Immature natural killer cell (primary cell): Measurements from ENCODE around the gene SHC2. TPM values are rescaled to one million over a fixed set of nuclear protein-coding genes. Genes with fewer than 3 reads are reported as not detected.

ENCODE experiments used
- DNase-seq, 3 donors: peaks; one replicate each; pipeline ENCODE4 v3.0.0; 2022; ENCODE audit warnings: mixed read lengths in 1 of 3
- H3K27ac Mint-ChIP-seq, 6 donors: one replicate each; pipeline ENCODE4 v1.8.0; 2020; ENCODE audit warnings: mixed read lengths in 6 of 6, mild to moderate bottlenecking in 5 of 6, inconsistent platforms in 4 of 6, moderate library complexity in 3 of 6
- H3K27me3 Mint-ChIP-seq, 3 donors: one replicate each; pipeline ENCODE4 v1.8.0; 2020 to 2021; ENCODE audit warnings: low read depth in 3 of 3, mild to moderate bottlenecking in 3 of 3, mixed read lengths in 3 of 3, moderate library complexity in 3 of 3, inconsistent platforms in 1 of 3
- H3K36me3 Mint-ChIP-seq, 3 donors: one replicate each; pipeline ENCODE4 v1.8.0; 2020; ENCODE audit warnings: mixed read lengths in 3 of 3, inconsistent platforms in 2 of 3, mild to moderate bottlenecking in 2 of 3
- H3K4me1 Mint-ChIP-seq, 2 donors: one replicate each; pipeline ENCODE4 v1.8.0; 2020; ENCODE audit warnings: inconsistent platforms in 2 of 2, mild to moderate bottlenecking in 2 of 2, mixed read lengths in 2 of 2, moderate library complexity in 1 of 2
- H3K4me3 Mint-ChIP-seq, 5 donors: one replicate each; pipeline ENCODE4 v1.8.0; 2020; ENCODE audit warnings: mild to moderate bottlenecking in 5 of 5, mixed read lengths in 5 of 5, inconsistent platforms in 3 of 5, moderate library complexity in 3 of 5
- H3K9me3 Mint-ChIP-seq, 6 donors: one replicate each; pipeline ENCODE4 v1.8.0; 2020; ENCODE audit warnings: mild to moderate bottlenecking in 6 of 6, mixed read lengths in 6 of 6, inconsistent platforms in 4 of 6, moderate library complexity in 3 of 6
- polyA plus RNA-seq, 3 donors: library from polyadenylated mRNA; unstranded; fragments of 300-500 nt; fragmentation: Illumina TruSeq; gene quantifications; one replicate each; pipeline ENCODE4 v1.2.3, GENCODE V29; 2021

Gene SHC2
- polyA plus RNA-seq, 3 donors from 2014 or later = not detected

GRCh38 chr19:379796-380195, 81.0 kb downstream of the SHC2 start:
- Mint-ChIP-seq H3K27ac (no peak overlapping the region), H3K27me3 (peaks cover 6 to 20% (median 15%) of the 10 kb centered on the region in 3 donors), H3K36me3 (no peaks in the 10 kb centered on the region), H3K4me3 (no peak overlapping the region), H3K9me3 (peaks cover 0 to 2% (median 0%) of the 10 kb centered on the region in 6 donors), H3K4me1 (peaks cover 0 to 1% of the 10 kb centered on the region in 2 donors)
- no peak for DNase-seq

- DNase-seq = no peak
- Mint-ChIP-seq H3K27ac (no peak overlapping the region), H3K9me3 (peaks cover 0 to 2% (median 0%) of the 10 kb centered on the region in 6 donors), H3K36me3 (no peaks in the 10 kb centered on the region), H3K4me3 (no peak overlapping the region), H3K4me1 (peaks cover 0 to 1% of the 10 kb centered on the region in 2 donors), H3K27me3 (peaks cover 4 to 12% (median 10%) of the 10 kb centered on the region in 3 donors)
Measured at GRCh38 chr19:378706-379105, 82.1 kb downstream of the SHC2 start.

GRCh38 chr19:377801-378581, 82.8 kb downstream of the SHC2 start:
- H3K4me3 Mint-ChIP-seq = no peak overlapping the region
- H3K9me3 Mint-ChIP-seq = peaks cover 0 to 2% (median 0%) of the 10 kb centered on the region in 6 donors
- no peaks in the 10 kb centered on the region for H3K36me3 Mint-ChIP-seq
- peaks cover 4 to 7% (median 5%) of the 10 kb centered on the region in 3 donors for H3K27me3 Mint-ChIP-seq
- no peak overlapping the region for H3K27ac Mint-ChIP-seq
- DNase-seq = no peak
- peaks cover 0 to 1% of the 10 kb centered on the region in 2 donors for H3K4me1 Mint-ChIP-seq

- H3K4me1 Mint-ChIP-seq = no peaks in the 10 kb centered on the region
- H3K27me3 Mint-ChIP-seq = peaks cover 2 to 3% (median 2%) of the 10 kb centered on the region in 3 donors
- DNase-seq = no peak
- H3K4me3 Mint-ChIP-seq = no peak overlapping the region
- no peak overlapping the region for H3K27ac Mint-ChIP-seq
- H3K9me3 Mint-ChIP-seq = no peaks in the 10 kb centered on the region
- no peaks in the 10 kb centered on the region for H3K36me3 Mint-ChIP-seq
Measured at GRCh38 chr19:376111-376470, 84.7 kb downstream of the SHC2 start.

- no peak for DNase-seq
- Mint-ChIP-seq H3K4me3 (no peak overlapping the region), H3K27ac (no peak overlapping the region), H3K4me1 (no peaks in the 10 kb centered on the region), H3K36me3 (no peaks in the 10 kb centered on the region), H3K27me3 (peaks cover 2 to 3% (median 2%) of the 10 kb centered on the region in 3 donors), H3K9me3 (no peaks in the 10 kb centered on the region)
Measured at GRCh38 chr19:375395-376110, 85.3 kb downstream of the SHC2 start.

- Mint-ChIP-seq H3K36me3 (no peaks in the 10 kb centered on the region), H3K27ac (no peak overlapping the region), H3K4me1 (no peaks in the 10 kb centered on the region), H3K27me3 (peaks cover 2 to 4% (median 3%) of the 10 kb centered on the region in 3 donors), H3K9me3 (no peaks in the 10 kb centered on the region), H3K4me3 (no peak overlapping the region)
- no peak for DNase-seq
Measured at GRCh38 chr19:374886-375235, 86.0 kb downstream of the SHC2 start.

- Mint-ChIP-seq H3K36me3 (no peaks in the 10 kb centered on the region), H3K9me3 (no peaks in the 10 kb centered on the region), H3K4me1 (no peaks in the 10 kb centered on the region), H3K27ac (no peak overlapping the region), H3K27me3 (peaks cover 3 to 5% (median 3%) of the 10 kb centered on the region in 3 donors), H3K4me3 (no peak overlapping the region)
- DNase-seq = no peak
Measured at GRCh38 chr19:374183-374885, 86.5 kb downstream of the SHC2 start.

GRCh38 chr19:373391-374182, 87.2 kb downstream of the SHC2 start:
- Mint-ChIP-seq H3K9me3 (no peaks in the 10 kb centered on the region), H3K4me3 (no peak overlapping the region), H3K36me3 (no peaks in the 10 kb centered on the region), H3K4me1 (no peaks in the 10 kb centered on the region), H3K27me3 (peaks cover 3 to 7% (median 3%) of the 10 kb centered on the region in 3 donors), H3K27ac (no peak overlapping the region)
- DNase-seq = no peak

GRCh38 chr19:372306-372890, 88.4 kb downstream of the SHC2 start:
- Mint-ChIP-seq H3K4me1 (no peaks in the 10 kb centered on the region), H3K27ac (no peak overlapping the region), H3K36me3 (no peaks in the 10 kb centered on the region), H3K27me3 (peaks cover 3 to 7% (median 4%) of the 10 kb centered on the region in 3 donors), H3K9me3 (no peaks in the 10 kb centered on the region), H3K4me3 (no peak overlapping the region)
- DNase-seq = no peak

- Mint-ChIP-seq H3K36me3 (no peaks in the 10 kb centered on the region), H3K4me3 (no peak overlapping the region), H3K9me3 (no peaks in the 10 kb centered on the region), H3K4me1 (no peaks in the 10 kb centered on the region), H3K27me3 (peaks cover 3 to 7% (median 5%) of the 10 kb centered on the region in 3 donors), H3K27ac (no peak overlapping the region)
- no peak for DNase-seq
Measured at GRCh38 chr19:371501-372168, 89.2 kb downstream of the SHC2 start.

GRCh38 chr19:370641-371330, 90.0 kb downstream of the SHC2 start:
- DNase-seq = no peak
- H3K4me1 Mint-ChIP-seq = no peaks in the 10 kb centered on the region
- no peak overlapping the region for H3K27ac Mint-ChIP-seq
- no peak overlapping the region for H3K4me3 Mint-ChIP-seq
- H3K36me3 Mint-ChIP-seq = no peaks in the 10 kb centered on the region
- H3K27me3 Mint-ChIP-seq = peaks cover 2 to 7% (median 5%) of the 10 kb centered on the region in 3 donors
- H3K9me3 Mint-ChIP-seq = no peaks in the 10 kb centered on the region

GRCh38 chr19:369876-370275, 91.0 kb downstream of the SHC2 start:
- no peak for DNase-seq
- Mint-ChIP-seq H3K4me1 (no peaks in the 10 kb centered on the region), H3K9me3 (no peaks in the 10 kb centered on the region), H3K27me3 (peaks cover 0 to 7% (median 5%) of the 10 kb centered on the region in 3 donors), H3K36me3 (no peaks in the 10 kb centered on the region), H3K27ac (no peak overlapping the region), H3K4me3 (no peak overlapping the region)
